ENCODE measurements around the gene CCBE1.
"Not testable (repeated sequence)": the region's sequence is repeated elsewhere in the genome, so short reads cannot be mapped to it uniquely, and the experiment has no call there.

GRCh38 chr18:59515956-59516355 is 181.3 kb downstream of the CCBE1 start:
- TF ChIP-seq POLR2A (IDR thresholded peaks at IDR 0.05; ENCODE audit: low read length); GATA1 (IDR thresholded peaks at IDR 0.05; ENCODE audit: low read depth, low read length): not testable (repeated sequence)

Data from erythroblast (primary cell).